ENCODE measurements around the gene SUMO4.

The SUMO4 gene

GRCh38 chr6:149397384-149397783 is 2.7 kb upstream of the SUMO4 start:
- H3K4me3 ChIP-seq (ENCODE audit: low read depth, low read length) = no peak overlapping the region
- TF ChIP-seq, protein P1, sequence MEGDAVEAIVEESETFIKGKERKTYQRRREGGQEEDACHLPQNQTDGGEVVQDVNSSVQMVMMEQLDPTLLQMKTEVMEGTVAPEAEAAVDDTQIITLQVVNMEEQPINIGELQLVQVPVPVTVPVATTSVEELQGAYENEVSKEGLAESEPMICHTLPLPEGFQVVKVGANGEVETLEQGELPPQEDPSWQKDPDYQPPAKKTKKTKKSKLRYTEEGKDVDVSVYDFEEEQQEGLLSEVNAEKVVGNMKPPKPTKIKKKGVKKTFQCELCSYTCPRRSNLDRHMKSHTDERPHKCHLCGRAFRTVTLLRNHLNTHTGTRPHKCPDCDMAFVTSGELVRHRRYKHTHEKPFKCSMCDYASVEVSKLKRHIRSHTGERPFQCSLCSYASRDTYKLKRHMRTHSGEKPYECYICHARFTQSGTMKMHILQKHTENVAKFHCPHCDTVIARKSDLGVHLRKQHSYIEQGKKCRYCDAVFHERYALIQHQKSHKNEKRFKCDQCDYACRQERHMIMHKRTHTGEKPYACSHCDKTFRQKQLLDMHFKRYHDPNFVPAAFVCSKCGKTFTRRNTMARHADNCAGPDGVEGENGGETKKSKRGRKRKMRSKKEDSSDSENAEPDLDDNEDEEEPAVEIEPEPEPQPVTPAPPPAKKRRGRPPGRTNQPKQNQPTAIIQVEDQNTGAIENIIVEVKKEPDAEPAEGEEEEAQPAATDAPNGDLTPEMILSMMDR (IDR thresholded peaks at IDR 0.05; ENCODE audit: borderline replicate concordance, insufficient read depth, low read depth, low read length) = no peak

DNA sequence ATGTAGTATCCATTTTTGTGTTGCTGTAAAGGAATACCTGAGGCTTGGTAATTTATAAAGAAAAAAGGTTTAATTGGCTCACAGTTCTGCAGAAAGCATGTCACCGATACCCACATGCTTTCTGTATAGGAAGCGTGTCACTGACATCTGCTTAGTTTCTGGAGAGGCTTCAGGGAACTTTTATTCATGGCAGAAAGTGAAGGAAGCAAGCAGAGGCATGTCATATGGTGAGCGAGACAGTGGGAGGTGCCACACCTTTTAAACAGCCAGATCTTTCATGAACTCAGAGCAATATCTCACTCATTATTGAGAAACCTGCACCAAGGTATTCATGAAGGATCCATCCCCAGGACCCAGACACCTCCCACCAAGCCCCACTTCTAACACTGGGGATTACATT is 3.5 kb downstream of the SUMO4 start:
- TF ChIP-seq, protein P1 (IDR thresholded peaks at IDR 0.05; ENCODE audit: borderline replicate concordance, insufficient read depth, low read depth, low read length) = no peak
- H3K4me3 ChIP-seq (ENCODE audit: low read depth, low read length) = no peak overlapping the region

DNA sequence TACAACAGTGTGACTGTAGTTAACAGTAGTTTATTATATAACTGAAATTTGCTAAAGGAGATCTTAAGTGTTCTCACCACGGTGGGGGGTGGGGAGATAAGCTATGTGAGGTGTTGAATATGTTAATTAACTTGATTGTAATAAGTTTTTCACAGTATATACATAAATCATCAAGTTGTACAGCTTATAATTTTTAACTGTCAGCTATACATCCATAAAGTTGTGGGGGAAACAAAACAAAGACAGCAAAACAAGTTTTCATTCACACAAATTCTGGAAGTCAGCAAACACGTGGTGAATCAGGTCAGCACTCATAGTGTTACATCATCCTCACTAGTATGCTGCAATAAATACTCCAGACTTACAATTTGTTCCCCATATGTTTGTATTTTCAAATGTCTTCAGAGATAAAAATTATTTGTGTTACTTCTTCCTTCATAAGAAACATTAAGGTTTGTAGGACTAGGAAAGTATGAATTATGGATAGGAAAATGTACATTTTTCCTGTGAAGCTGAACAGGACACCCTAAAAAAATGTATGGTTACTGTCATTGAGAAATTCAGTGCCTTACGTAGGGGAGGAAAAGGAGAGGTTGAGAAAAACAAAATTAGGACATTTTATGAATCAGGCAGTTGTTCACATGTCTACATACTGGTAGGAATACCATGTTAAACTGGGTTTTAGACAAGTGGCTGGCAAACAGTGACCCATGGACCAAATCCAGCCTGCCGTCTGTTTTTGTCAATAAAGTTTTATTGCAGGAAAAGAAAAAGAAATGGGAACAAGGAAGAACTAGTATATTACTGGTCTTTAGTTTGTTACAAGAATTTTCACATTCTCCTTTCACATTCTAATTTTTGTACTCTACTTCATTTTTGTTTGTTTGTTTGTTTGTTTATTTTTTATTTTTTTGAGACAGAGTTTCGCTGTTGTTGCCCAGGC is 6.0 kb downstream of the SUMO4 start:
- no peak overlapping the region for H3K4me3 ChIP-seq (ENCODE audit: low read depth, low read length)
- TF ChIP-seq, protein P1 (IDR thresholded peaks at IDR 0.05; ENCODE audit: borderline replicate concordance, insufficient read depth, low read depth, low read length) = no peak

DNA sequence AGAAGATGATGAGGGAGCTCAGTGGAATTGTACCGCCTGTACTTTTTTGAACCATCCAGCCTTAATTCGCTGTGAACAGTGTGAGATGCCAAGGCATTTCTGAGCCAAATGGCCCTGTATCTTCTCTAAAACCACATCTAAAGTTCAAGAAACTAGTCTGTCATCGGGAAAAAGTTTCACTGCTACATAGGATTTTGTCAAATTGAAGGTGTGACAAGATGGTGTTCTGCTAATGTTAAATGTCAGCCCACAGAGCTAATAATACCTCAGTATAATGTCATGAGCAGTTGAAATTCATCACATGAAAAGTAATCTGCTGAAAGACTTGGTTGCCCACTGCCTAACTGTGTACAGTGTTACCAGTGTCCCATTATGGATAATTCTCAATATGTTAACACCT is 9.6 kb downstream of the SUMO4 start:
- TF ChIP-seq, protein P1 (IDR thresholded peaks at IDR 0.05; ENCODE audit: borderline replicate concordance, insufficient read depth, low read depth, low read length) = no peak
- no peak overlapping the region for H3K4me3 ChIP-seq (ENCODE audit: low read depth, low read length)

DNA sequence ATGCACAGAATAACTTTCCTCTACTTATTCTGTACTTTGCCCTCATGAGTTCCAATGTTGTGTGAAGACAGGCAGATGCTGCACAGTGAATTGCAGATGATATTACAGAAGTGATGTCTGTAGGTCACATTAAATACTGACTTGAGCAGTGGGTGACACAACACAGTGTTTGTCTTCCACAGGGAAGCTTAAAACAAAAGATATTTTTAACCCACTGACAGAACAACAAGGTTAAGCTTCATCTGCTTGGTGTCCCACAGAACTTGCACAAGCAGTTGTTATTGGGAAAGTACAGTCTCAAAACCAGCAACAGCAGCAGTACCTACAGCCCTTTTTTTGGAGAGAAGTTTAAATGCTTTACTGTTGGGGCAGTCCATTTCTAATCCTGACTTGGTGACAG is 10.5 kb downstream of the SUMO4 start:
- no peak overlapping the region for H3K4me3 ChIP-seq (ENCODE audit: low read depth, low read length)

GRCh38 chr6:149414009-149414408 is 13.9 kb downstream of the SUMO4 start:
- TF ChIP-seq, protein P1 (IDR thresholded peaks at IDR 0.05; ENCODE audit: borderline replicate concordance, insufficient read depth, low read depth, low read length) = no peak
- no peak overlapping the region for H3K4me3 ChIP-seq (ENCODE audit: low read depth, low read length)

More for the DNA sequence above, 10.5 kb downstream of the SUMO4 start:
- TF ChIP-seq, protein P1 (IDR thresholded peaks at IDR 0.05; ENCODE audit: borderline replicate concordance, insufficient read depth, low read depth, low read length) = no peak

GRCh38 chr6:149414821-149415220 is 14.8 kb downstream of the SUMO4 start:
- TF ChIP-seq, protein P1 (IDR thresholded peaks at IDR 0.05; ENCODE audit: borderline replicate concordance, insufficient read depth, low read depth, low read length) = no peak
- H3K4me3 ChIP-seq (ENCODE audit: low read depth, low read length) = no peak overlapping the region

All from GM12875 (cell line).